CD14-positive monocyte (primary cell): ENCODE results near the gene PIGH. TPM values are rescaled to one million over a fixed set of nuclear protein-coding genes. Genes with fewer than 3 reads are reported as not detected.

ENCODE experiments used
- DNase-seq, 3 donors: peaks; one replicate each; pipeline ENCODE4 v3.0.0-alpha.2; 2011 to 2022
- H2AFZ ChIP-seq: 2 replicates; pipeline ENCODE4 v1.6.0; 2012; ENCODE audit warnings: mild to moderate bottlenecking, low read depth, low read length, inconsistent platforms; ENCODE audit not compliant: insufficient read depth, poor library complexity, severe bottlenecking
- H3K27ac ChIP-seq, 2 donors: 1 replicate in 1 of 2; 2 replicates in 1 of 2; pipeline ENCODE4 v1.5.1; 2012 to 2013; ENCODE audit warnings: low read length in 2 of 2, control low read depth in 1 of 2, inconsistent platforms in 1 of 2, low read depth in 1 of 2, mild to moderate bottlenecking in 1 of 2
- H3K27me3 ChIP-seq, 2 donors: one replicate each; pipeline versions ENCODE4 v1.6.0 to v1.6.1; 2011 to 2013; ENCODE audit warnings: low read length in 2 of 2; ENCODE audit not compliant: control insufficient read depth in 2 of 2, insufficient read depth in 2 of 2
- H3K36me3 ChIP-seq, 2 donors: replicated peaks in 1 of 2; 1 replicate in 1 of 2; 2 replicates in 1 of 2; pipeline versions ENCODE4 v1.5.1 to v1.6.1; 2012 to 2013; ENCODE audit warnings: low read length in 2 of 2, control low read depth in 1 of 2, inconsistent platforms in 1 of 2, mild to moderate bottlenecking in 1 of 2; ENCODE audit not compliant: insufficient read depth in 2 of 2, control insufficient read depth in 1 of 2
- H3K4me1 ChIP-seq, 2 donors: 1 replicate in 1 of 2; 2 replicates in 1 of 2; pipeline versions ENCODE4 v1.5.1 to v1.6.1; 2012 to 2013; ENCODE audit warnings: low read length in 2 of 2, control low read depth in 1 of 2, inconsistent platforms in 1 of 2, mild to moderate bottlenecking in 1 of 2, moderate library complexity in 1 of 2; ENCODE audit not compliant: insufficient read depth in 2 of 2, control insufficient read depth in 1 of 2
- H3K4me2 ChIP-seq: replicated peaks from 2 replicates; pipeline ENCODE3; 2012; ENCODE audit warnings: low read length, moderate library complexity, mild to moderate bottlenecking; ENCODE audit not compliant: poor library complexity, severe bottlenecking; ENCODE audit errors: extremely low read depth
- H3K4me3 ChIP-seq, 3 experiments: fragments of 200-600 bp in 1 of 3; sonication (generic) in 1 of 3; replicated peaks in 1 of 3; 1 replicate in 2 of 3; 2 replicates in 1 of 3; pipeline ENCODE4 v1.5.1; 2011 to 2013; ENCODE audit warnings: low read length in 3 of 3, mild to moderate bottlenecking in 3 of 3, control low read depth in 2 of 3, low read depth in 2 of 3, inconsistent platforms in 1 of 3, moderate library complexity in 1 of 3
- H3K79me2 ChIP-seq: 2 replicates; pipeline ENCODE4 v1.6.0; 2012; ENCODE audit warnings: mild to moderate bottlenecking, control low read depth, inconsistent platforms, low read length, moderate library complexity; ENCODE audit not compliant: insufficient read depth
- H3K9ac ChIP-seq: 2 replicates; pipeline ENCODE4 v1.6.0; 2017; ENCODE audit warnings: low read length, mild to moderate bottlenecking; ENCODE audit not compliant: insufficient read depth, poor library complexity, severe bottlenecking
- H3K9me3 ChIP-seq, 2 donors: replicated peaks in 1 of 2; 1 replicate in 1 of 2; 2 replicates in 1 of 2; pipeline versions ENCODE4 v1.5.1 to v1.6.1; 2012 to 2013; ENCODE audit warnings: low read length in 2 of 2, control low read depth in 1 of 2; ENCODE audit not compliant: control insufficient read depth in 1 of 2, insufficient read depth in 1 of 2
- H4K20me1 ChIP-seq: 2 replicates; pipeline ENCODE4 v1.6.0; 2012; ENCODE audit warnings: mild to moderate bottlenecking, low read length, control low read depth, moderate library complexity; ENCODE audit not compliant: insufficient read depth
- H3K27ac Mint-ChIP-seq, 7 donors: one replicate each; pipeline ENCODE4 v1.8.0; 2020; ENCODE audit warnings: mild to moderate bottlenecking in 7 of 7, mixed read lengths in 7 of 7, moderate library complexity in 6 of 7, inconsistent platforms in 2 of 7
- H3K27me3 Mint-ChIP-seq, 3 donors: one replicate each; pipeline ENCODE4 v1.8.0; 2021 to 2022; ENCODE audit warnings: low read depth in 3 of 3, mild to moderate bottlenecking in 3 of 3, mixed read lengths in 3 of 3, moderate library complexity in 3 of 3, inconsistent platforms in 1 of 3
- H3K36me3 Mint-ChIP-seq, 2 donors: one replicate each; pipeline ENCODE4 v1.8.0; 2020; ENCODE audit warnings: mixed read lengths in 2 of 2, inconsistent platforms in 1 of 2, mild to moderate bottlenecking in 1 of 2
- H3K4me1 Mint-ChIP-seq: one replicate; pipeline ENCODE4 v1.8.0; 2020; ENCODE audit warnings: mild to moderate bottlenecking, mixed read lengths
- H3K4me3 Mint-ChIP-seq, 2 donors: one replicate each; pipeline ENCODE4 v1.8.0; 2020; ENCODE audit warnings: mild to moderate bottlenecking in 2 of 2, mixed read lengths in 2 of 2, moderate library complexity in 1 of 2
- H3K9me3 Mint-ChIP-seq, 7 donors: one replicate each; pipeline ENCODE4 v1.8.0; 2020 to 2022; ENCODE audit warnings: mixed read lengths in 7 of 7, mild to moderate bottlenecking in 6 of 7, moderate library complexity in 6 of 7, inconsistent platforms in 2 of 7
- CTCF ChIP-seq: fragments of 200-600 bp; IDR thresholded peaks from one replicate; pipeline ENCODE4 v1.8.0; 2022; ENCODE audit warnings: antibody characterized with exemption, mild to moderate bottlenecking
- WGBS: methylation state at CpG from one replicate; pipeline ENCODE4 v1.1.5; 2013; ENCODE audit warnings: missing lambda C conversion rate; ENCODE audit not compliant: insufficient coverage; 5-methylcytosine and 5-hydroxymethylcytosine counted together
- intact Hi-C, 2 donors: fragments of 100-400 bp; cut with micrococcal nuclease; formaldehyde crosslinking; loops; one replicate each; pipeline versions ENCODE4 v1.15.0 to v1.15.1; 2023
- polyA plus RNA-seq, 3 donors: library from polyadenylated mRNA; depleted of rRNA in 1 of 3; unstranded in 2 of 3; stranded (reverse) in 1 of 3; fragments of 300-500 nt in 2 of 3; fragments of >200 nt in 1 of 3; fragmentation: Illumina TruSeq in 2 of 3; gene quantifications; 1 replicate in 2 of 3; 2 replicates in 1 of 3; pipeline ENCODE4 v1.2.3, GENCODE V29; 2012 to 2021

Gene PIGH
- polyA plus RNA-seq, 3 donors: 14.6 to 35.5 (median 18.0) TPM

- H2AFZ ChIP-seq: no peak overlapping the region
- intact Hi-C loops: no loop called here
- H3K79me2 ChIP-seq: no peaks in the 10 kb centered on the region
- H3K27ac Mint-ChIP-seq: peak overlapping the region in 2 of 7 donors; percentile 13 to 21
- no peak overlapping the region for H3K4me2 ChIP-seq
- H3K9ac ChIP-seq: no peak overlapping the region
- peaks cover 9 to 11% (median 10%) of the 10 kb centered on the region in 3 donors for H3K27me3 Mint-ChIP-seq
- no peaks in the 10 kb centered on the region for H3K4me1 ChIP-seq
- no peak overlapping the region for H3K4me3 Mint-ChIP-seq
- no peaks in the 10 kb centered on the region for H3K36me3 Mint-ChIP-seq
- H4K20me1 ChIP-seq: no peaks in the 10 kb centered on the region
- no peaks in the 10 kb centered on the region for H3K36me3 ChIP-seq
- no peaks in the 10 kb centered on the region for H3K4me1 Mint-ChIP-seq
- no peaks in the 10 kb centered on the region for H3K9me3 ChIP-seq
- no peak overlapping the region for H3K27ac ChIP-seq
- no peaks in the 10 kb centered on the region for H3K27me3 ChIP-seq
- 94% methylated on average over 2 of the region's 3 CpGs for WGBS
- DNase-seq: no peak
- no peaks in the 10 kb centered on the region for H3K9me3 Mint-ChIP-seq
- no peak overlapping the region for H3K4me3 ChIP-seq
- TF ChIP-seq CTCF: no peak
These were observed 32.4 kb downstream of the PIGH start for GRCh38 chr14:67567654-67568053.

GRCh38 chr14:67566908-67567307 is 33.2 kb downstream of the PIGH start:
- no peak for TF ChIP-seq CTCF

More at GRCh38 chr14:67566908-67567307, 33.2 kb downstream of the PIGH start:
- no peaks in the 10 kb centered on the region for H3K27me3 ChIP-seq
- no peaks in the 10 kb centered on the region for H3K79me2 ChIP-seq
- no peak overlapping the region for H2AFZ ChIP-seq
- H3K36me3 ChIP-seq: no peaks in the 10 kb centered on the region
- DNase-seq: no peak
- no peak overlapping the region for H3K4me3 Mint-ChIP-seq
- no peak overlapping the region for H3K9ac ChIP-seq
- no peaks in the 10 kb centered on the region for H4K20me1 ChIP-seq
- no peaks in the 10 kb centered on the region for H3K4me1 ChIP-seq
- H3K4me3 ChIP-seq: no peak overlapping the region
- intact Hi-C loops: no loop called here
- no peaks in the 10 kb centered on the region for H3K36me3 Mint-ChIP-seq
- H3K4me1 Mint-ChIP-seq: no peaks in the 10 kb centered on the region
- H3K9me3 Mint-ChIP-seq: no peaks in the 10 kb centered on the region
- no peaks in the 10 kb centered on the region for H3K9me3 ChIP-seq
- WGBS: no CpG with 5 or more reads among the region's 6 CpGs
- no peak overlapping the region for H3K27ac Mint-ChIP-seq
- H3K27me3 Mint-ChIP-seq: peaks cover 8 to 10% (median 10%) of the 10 kb centered on the region in 3 donors
- H3K4me2 ChIP-seq: no peak overlapping the region
- no peak overlapping the region for H3K27ac ChIP-seq
